Measurements from ENCODE around the gene ZPR1. TPM values are rescaled to one million over a fixed set of nuclear protein-coding genes. Genes with fewer than 3 reads are reported as not detected.

ZPR1 gene
- total and polyA plus RNA-seq, 2 of the 4 experiments (the other 2 are of a cell fraction) = 40.8 to 52.0 TPM

Other genes with a start within 250 kb of the ZPR1 start
- 14.0 and 16.4 TPM in 2 replicates for gene BUD13, start 15.0 kb downstream of the ZPR1 start, total RNA-seq (2012; rRNA removed)
- 11.2 and 11.9 TPM in 2 replicates for gene BUD13, start 15.0 kb downstream of the ZPR1 start, polyA plus RNA-seq (2012; rRNA removed)
- gene APOA5, start 3.9 kb upstream of the ZPR1 start, total RNA-seq (2012; rRNA removed) = not detected in 2 replicates
- not detected in 2 replicates for gene APOA5, start 3.9 kb upstream of the ZPR1 start, polyA plus RNA-seq (2012; rRNA removed)
- not detected in 2 replicates for gene APOA4, start 35.3 kb upstream of the ZPR1 start, total RNA-seq (2012; rRNA removed)
- gene APOA4, start 35.3 kb upstream of the ZPR1 start, polyA plus RNA-seq (2012; rRNA removed) = not detected in 2 replicates
- gene APOC3, start 41.9 kb upstream of the ZPR1 start, total RNA-seq (2012; rRNA removed) = not detected in 2 replicates
- gene APOC3, start 41.9 kb upstream of the ZPR1 start, polyA plus RNA-seq (2012; rRNA removed) = not detected in 2 replicates
- gene APOA1, start 49.6 kb upstream of the ZPR1 start, total RNA-seq (2012; rRNA removed) = 0.18 and 0.56 TPM in 2 replicates
- 0.89 and 0.98 TPM in 2 replicates for gene APOA1, start 49.6 kb upstream of the ZPR1 start, polyA plus RNA-seq (2012; rRNA removed)